ENCODE measurements around the gene OPA1.

OPA1 gene, protein sequence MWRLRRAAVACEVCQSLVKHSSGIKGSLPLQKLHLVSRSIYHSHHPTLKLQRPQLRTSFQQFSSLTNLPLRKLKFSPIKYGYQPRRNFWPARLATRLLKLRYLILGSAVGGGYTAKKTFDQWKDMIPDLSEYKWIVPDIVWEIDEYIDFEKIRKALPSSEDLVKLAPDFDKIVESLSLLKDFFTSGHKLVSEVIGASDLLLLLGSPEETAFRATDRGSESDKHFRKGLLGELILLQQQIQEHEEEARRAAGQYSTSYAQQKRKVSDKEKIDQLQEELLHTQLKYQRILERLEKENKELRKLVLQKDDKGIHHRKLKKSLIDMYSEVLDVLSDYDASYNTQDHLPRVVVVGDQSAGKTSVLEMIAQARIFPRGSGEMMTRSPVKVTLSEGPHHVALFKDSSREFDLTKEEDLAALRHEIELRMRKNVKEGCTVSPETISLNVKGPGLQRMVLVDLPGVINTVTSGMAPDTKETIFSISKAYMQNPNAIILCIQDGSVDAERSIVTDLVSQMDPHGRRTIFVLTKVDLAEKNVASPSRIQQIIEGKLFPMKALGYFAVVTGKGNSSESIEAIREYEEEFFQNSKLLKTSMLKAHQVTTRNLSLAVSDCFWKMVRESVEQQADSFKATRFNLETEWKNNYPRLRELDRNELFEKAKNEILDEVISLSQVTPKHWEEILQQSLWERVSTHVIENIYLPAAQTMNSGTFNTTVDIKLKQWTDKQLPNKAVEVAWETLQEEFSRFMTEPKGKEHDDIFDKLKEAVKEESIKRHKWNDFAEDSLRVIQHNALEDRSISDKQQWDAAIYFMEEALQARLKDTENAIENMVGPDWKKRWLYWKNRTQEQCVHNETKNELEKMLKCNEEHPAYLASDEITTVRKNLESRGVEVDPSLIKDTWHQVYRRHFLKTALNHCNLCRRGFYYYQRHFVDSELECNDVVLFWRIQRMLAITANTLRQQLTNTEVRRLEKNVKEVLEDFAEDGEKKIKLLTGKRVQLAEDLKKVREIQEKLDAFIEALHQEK

DNA sequence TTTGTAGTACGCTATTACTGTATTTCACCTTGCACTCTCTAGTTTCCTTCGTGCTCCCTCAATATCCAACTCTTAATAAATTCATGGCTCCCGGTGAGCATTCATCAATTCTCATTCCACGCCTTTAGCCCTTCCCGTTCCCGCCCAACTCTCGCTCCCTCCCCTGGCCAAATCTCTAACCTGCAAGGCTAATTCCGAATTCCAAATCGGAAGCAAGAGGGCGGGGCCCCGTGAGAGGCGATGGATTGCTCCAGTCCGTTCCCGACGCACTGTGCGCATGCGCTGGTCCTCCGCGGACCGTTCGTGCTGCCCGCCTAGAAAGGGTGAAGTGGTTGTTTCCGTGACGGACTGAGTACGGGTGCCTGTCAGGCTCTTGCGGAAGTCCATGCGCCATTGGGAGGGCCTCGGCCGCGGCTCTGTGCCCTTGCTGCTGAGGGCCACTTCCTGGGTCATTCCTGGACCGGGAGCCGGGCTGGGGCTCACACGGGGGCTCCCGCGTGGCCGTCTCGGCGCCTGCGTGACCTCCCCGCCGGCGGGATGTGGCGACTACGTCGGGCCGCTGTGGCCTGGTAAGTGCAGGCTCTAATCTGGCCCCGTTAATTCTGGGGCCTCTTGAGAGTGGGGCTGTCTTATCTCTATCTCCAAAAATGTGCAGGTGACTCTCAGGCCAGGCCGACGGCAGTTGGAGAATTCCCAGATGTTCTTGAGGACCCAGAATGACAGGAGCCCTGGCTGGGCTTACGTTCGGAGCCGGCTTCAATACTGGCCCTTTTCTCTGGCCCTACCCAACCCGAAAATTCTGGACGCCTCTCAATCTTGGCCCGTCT is at the start of gene OPA1:
TSS of gene OPA1 (plus strand) at position 368 of the 827 bp plus-strand sequence. CDS start at position 538, 170 bp downstream.
- Mint-ChIP-seq H3K36me3 (peaks cover 7% of the 10 kb centered on the region), H3K9me3 (no peaks in the 10 kb centered on the region), H3K27me3 (no peaks in the 10 kb centered on the region), H3K4me3 (peak within 1 kb of the TSS; percentile 98), H3K27ac (peak within 1 kb of the TSS; percentile 98), H3K4me1 (peaks cover 54% of the 10 kb centered on the region)

DNA sequence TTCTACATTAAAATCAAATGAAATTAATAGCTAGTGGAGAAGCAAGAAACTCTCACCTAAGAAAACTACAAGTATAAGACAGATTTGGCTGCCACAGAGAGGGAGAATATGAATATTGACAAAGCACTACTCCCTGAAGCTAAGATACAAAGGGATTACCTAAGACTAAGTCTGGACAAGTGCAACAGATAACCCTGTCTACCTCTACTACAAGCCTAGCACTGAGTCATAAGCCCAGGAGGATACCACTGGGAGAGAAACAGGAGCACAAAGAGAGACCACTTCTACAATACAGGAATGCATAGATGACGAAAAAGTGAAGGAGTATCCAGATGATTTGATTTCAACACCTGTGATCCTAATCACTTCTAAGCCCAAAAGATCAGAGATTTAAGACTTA is 48.7 kb upstream of the OPA1 start:
- Mint-ChIP-seq H3K36me3 (peaks cover 8% of the 10 kb centered on the region), H3K27me3 (no peaks in the 10 kb centered on the region)

DNA sequence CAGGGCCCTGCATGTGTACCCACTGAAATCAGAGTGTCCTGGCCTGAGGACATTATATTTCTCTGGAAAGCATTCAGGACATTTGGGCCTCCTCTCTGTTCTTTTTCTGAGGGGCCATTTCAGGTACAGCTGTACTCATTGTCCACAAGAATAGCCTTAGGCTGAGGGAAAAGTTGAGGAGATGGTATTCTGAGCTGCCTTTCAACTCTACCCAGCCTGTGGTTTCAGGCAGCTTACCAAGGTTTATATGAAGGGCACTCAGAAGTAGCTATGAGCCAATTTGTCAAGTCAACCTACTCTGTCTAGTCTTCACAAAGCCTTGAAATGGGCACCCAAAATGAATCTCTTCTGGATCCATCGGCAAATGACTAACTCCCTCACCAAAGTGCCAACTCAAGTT is 47.7 kb upstream of the OPA1 start:
- Mint-ChIP-seq H3K27ac (no peak overlapping the region), H3K9me3 (peaks cover 5% of the 10 kb centered on the region), H3K27me3 (no peaks in the 10 kb centered on the region), H3K4me1 (no peaks in the 10 kb centered on the region), H3K4me3 (no peak overlapping the region), H3K36me3 (peaks cover 8% of the 10 kb centered on the region)

More for the DNA sequence above, 48.7 kb upstream of the OPA1 start:
- H3K4me3 Mint-ChIP-seq, result no peak overlapping the region
- peaks cover 5% of the 10 kb centered on the region for H3K9me3 Mint-ChIP-seq
- no peaks in the 10 kb centered on the region for H3K4me1 Mint-ChIP-seq
- H3K27ac Mint-ChIP-seq, result no peak overlapping the region

DNA sequence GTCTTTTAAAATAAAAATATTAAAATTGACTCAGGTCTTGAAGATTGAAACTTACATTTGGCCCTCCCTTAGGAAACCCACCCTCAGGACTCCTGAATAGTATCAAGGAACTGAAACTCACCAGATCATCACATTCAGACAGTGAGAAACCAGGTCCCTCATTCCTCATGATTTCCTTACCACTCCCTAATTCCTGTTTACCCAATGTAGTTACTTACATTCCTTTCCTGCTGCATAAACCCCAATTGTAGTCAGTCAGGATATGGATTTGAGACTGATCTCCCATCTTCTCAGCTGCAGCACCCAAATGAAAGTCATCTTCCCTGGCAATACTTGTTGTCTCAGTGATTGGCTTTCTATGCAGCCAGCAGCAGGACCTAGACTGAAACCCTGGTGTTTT is 46.9 kb upstream of the OPA1 start:
- Mint-ChIP-seq H3K4me3 (no peak overlapping the region), H3K27ac (no peak overlapping the region), H3K27me3 (no peaks in the 10 kb centered on the region), H3K9me3 (peaks cover 5% of the 10 kb centered on the region), H3K4me1 (no peaks in the 10 kb centered on the region), H3K36me3 (peaks cover 8% of the 10 kb centered on the region)

DNA sequence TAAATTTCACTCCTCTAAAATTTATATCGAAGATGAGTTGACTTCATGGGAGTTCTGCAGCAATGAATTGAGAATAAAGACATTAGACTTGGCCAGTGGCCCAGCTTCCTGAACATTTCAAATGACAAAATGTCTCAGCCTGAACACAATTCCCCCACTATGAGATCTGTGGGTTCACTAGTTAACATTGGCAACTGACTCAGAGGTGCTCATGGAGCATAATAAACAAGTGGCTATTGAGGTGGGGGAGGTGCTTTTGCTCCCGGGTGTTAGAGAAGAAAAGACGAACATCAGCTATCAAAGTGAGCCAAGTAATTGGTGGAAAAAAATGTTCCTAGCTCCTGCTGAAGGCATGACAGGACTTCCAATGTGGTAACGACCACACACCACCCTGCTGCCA is 44.6 kb upstream of the OPA1 start:
- Mint-ChIP-seq H3K36me3 (peaks cover 8% of the 10 kb centered on the region), H3K27ac (no peak overlapping the region), H3K4me3 (no peak overlapping the region), H3K9me3 (peaks cover 5% of the 10 kb centered on the region), H3K4me1 (no peaks in the 10 kb centered on the region), H3K27me3 (no peaks in the 10 kb centered on the region)

DNA sequence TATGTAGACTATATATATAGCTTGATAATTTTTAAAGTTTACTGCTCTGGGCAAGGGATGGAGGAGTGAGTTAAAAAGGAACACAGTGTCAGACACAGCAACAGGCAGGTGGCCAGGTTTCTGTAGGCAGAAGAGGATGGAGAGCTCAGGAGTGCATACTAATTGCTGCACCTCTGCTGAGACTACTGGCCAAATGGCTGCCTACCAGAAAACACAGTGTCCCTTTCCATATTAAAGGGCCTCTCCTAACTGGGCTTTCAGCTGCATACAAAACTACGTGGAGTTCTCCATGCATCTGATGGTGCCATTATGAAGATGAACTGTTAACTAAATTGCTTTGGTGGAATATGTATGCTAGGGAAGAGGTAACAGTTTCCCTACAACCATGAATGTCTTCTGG is 40.1 kb upstream of the OPA1 start:
- H3K27me3 Mint-ChIP-seq, result no peaks in the 10 kb centered on the region
- H3K27ac Mint-ChIP-seq, result no peak overlapping the region
- H3K36me3 Mint-ChIP-seq, result peaks cover 2% of the 10 kb centered on the region
- no peaks in the 10 kb centered on the region for H3K9me3 Mint-ChIP-seq
- no peaks in the 10 kb centered on the region for H3K4me1 Mint-ChIP-seq
- H3K4me3 Mint-ChIP-seq, result no peak overlapping the region

DNA sequence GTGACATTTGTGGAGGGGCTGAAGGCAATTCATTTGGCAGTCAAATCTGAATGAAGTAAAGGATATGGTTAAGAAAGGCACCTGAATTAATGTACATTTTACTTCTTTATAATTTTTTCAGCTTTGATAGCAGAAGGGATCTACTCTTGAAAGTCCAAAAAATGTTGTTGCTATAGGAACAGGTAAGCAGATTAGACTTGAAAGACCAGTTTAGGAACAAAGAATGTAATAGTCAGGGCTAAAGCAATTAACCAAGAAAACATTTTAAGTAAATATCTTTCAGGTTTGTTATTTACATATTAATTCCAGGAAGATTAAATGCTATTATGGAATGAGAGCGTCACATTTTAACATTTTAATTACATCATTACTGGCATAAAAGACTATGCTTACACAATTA is 39.4 kb upstream of the OPA1 start:
- Mint-ChIP-seq H3K4me1 (no peaks in the 10 kb centered on the region), H3K27ac (no peak overlapping the region), H3K36me3 (peaks cover 2% of the 10 kb centered on the region), H3K4me3 (no peak overlapping the region), H3K9me3 (no peaks in the 10 kb centered on the region), H3K27me3 (no peaks in the 10 kb centered on the region)

DNA sequence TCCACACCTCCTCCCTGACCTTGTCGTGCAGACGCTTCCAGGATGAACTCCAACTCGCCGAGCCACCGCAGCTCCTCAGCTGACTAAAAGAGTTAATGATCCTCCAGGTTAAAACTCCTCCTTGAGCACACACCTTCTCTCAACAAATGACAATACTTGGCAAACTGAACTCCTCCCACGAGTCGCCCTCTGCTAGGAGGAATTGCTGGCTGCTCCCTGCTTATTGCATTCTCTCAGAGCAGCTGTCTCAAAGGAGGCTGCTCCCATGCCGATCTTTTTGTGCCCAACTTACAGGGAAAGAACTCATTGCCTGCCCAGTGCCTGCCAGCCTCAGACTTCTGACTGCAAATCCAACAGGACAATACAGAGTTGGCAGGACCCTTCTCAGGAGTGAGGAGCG is 38.2 kb upstream of the OPA1 start, which contains the start of gene ATP13A4:
TSS of gene ATP13A4 (minus strand) at position 85 of the 400 bp plus-strand sequence. CDS start 96 bp downstream, outside the sequence.
- Mint-ChIP-seq H3K4me1 (no peaks in the 10 kb centered on the region), H3K36me3 (peaks cover 2% of the 10 kb centered on the region), H3K9me3 (no peaks in the 10 kb centered on the region), H3K27me3 (no peaks in the 10 kb centered on the region), H3K27ac (no peak within 1 kb of the TSS), H3K4me3 (no peak within 1 kb of the TSS)

DNA sequence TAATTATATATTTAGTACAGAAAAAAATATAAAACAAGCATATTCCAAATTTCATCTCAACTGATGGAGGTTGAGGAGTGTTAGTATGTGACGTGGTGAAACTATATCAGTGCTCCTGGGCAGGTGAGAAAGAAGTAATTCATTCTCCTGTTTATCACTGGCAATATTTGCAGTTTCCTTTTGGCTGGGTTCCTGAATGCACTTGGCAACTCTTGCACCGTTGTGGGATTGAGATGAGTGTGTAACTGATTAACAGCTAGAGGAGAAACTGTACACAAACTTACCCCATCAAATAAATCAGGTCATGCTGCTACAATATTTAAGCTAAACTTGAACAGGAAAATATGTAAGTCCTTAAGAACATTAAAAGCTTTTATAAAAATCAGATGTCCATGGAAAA is 36.2 kb upstream of the OPA1 start:
- H3K27me3 Mint-ChIP-seq, result no peaks in the 10 kb centered on the region
- H3K4me3 Mint-ChIP-seq, result no peak overlapping the region
- no peaks in the 10 kb centered on the region for H3K9me3 Mint-ChIP-seq
- H3K27ac Mint-ChIP-seq, result no peak overlapping the region
- H3K36me3 Mint-ChIP-seq, result peaks cover 2% of the 10 kb centered on the region
- no peaks in the 10 kb centered on the region for H3K4me1 Mint-ChIP-seq

DNA sequence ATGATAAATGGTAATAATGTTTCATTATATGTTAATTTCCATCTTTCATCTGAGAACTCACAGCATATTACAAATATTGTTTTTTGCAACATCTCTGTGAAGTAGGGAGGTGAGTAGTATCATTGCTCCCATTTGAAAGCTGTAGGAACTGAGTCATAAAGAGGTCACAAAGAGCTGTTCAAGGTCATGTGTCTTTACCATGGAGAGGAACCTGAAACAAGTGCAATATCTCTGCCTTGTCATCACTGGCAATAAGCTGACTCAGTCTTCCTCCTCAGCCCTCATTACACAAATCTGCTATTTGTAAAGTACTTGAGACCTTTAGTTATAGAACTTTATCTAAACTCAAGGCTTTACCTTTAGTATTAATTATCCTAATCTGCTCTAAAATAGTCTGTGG is 33.9 kb upstream of the OPA1 start:
- Mint-ChIP-seq H3K27me3 (no peaks in the 10 kb centered on the region), H3K4me3 (no peak overlapping the region), H3K36me3 (peaks cover 2% of the 10 kb centered on the region), H3K9me3 (no peaks in the 10 kb centered on the region), H3K27ac (no peak overlapping the region), H3K4me1 (no peaks in the 10 kb centered on the region)

DNA sequence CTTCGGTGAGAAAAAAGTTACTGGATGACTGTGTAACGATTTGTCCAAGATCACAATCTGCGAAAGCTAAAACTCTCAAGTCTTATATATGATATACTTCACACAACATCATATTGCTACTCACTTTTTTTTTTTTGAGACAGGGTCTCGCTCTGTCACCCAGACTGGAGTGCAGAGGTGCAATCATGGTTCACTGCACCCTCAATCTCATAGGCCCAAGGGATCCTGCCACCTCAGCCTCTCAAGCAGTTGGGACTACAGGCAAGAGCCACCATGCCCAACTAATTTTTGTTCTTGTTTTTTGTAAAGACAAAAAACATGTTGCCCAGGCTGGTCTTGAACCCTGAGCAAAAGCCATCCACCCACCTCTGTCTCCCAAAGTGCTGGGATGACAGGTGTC is 32.9 kb upstream of the OPA1 start:
- Mint-ChIP-seq H3K4me1 (no peaks in the 10 kb centered on the region), H3K36me3 (peaks cover 2% of the 10 kb centered on the region), H3K27me3 (no peaks in the 10 kb centered on the region), H3K27ac (no peak overlapping the region), H3K9me3 (no peaks in the 10 kb centered on the region), H3K4me3 (no peak overlapping the region)

DNA sequence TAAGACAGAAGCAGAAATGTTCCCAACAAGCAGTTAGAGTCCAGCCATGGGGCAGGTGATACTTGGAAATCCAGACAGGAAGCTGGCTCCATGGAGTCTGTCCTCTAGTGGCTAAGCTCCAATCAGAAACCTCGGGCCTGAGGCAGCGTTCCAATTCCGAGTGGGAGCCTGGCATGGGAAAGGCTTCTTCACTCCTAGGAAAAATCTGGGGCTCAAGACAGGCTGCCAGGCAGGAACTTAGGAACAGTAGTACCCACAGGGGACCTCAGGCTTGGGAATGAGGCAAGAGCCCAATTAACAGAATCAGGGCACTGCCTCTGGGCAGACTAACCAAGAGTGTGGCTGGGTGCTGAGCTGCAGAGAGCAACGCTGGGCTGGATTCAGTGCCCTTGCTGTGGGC is 32.1 kb upstream of the OPA1 start:
- Mint-ChIP-seq H3K27me3 (no peaks in the 10 kb centered on the region), H3K4me1 (no peaks in the 10 kb centered on the region), H3K4me3 (no peak overlapping the region), H3K36me3 (peaks cover 2% of the 10 kb centered on the region), H3K9me3 (no peaks in the 10 kb centered on the region), H3K27ac (no peak overlapping the region)

DNA sequence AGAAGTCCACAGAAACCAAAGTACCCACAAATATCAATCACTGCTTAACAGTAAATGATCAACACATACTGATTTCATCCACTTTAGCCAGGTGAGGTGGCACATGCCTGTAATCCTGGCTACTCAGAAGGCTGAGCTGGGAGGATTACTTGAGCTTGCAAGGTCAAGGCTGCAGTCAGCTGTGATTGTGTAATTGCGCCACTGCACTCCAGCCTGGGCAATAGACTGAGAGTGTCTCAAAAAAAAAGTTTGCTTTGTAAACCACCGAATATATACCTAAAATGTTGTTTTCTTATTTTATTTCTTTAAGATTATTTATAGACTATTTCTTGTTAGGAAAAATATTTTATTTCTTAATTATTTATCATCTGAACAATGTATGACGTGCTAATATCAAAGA is 29.6 kb upstream of the OPA1 start:
- no peaks in the 10 kb centered on the region for H3K9me3 Mint-ChIP-seq
- H3K4me1 Mint-ChIP-seq, result no peaks in the 10 kb centered on the region
- H3K36me3 Mint-ChIP-seq, result no peaks in the 10 kb centered on the region
- no peak overlapping the region for H3K4me3 Mint-ChIP-seq
- H3K27ac Mint-ChIP-seq, result no peak overlapping the region
- no peaks in the 10 kb centered on the region for H3K27me3 Mint-ChIP-seq

DNA sequence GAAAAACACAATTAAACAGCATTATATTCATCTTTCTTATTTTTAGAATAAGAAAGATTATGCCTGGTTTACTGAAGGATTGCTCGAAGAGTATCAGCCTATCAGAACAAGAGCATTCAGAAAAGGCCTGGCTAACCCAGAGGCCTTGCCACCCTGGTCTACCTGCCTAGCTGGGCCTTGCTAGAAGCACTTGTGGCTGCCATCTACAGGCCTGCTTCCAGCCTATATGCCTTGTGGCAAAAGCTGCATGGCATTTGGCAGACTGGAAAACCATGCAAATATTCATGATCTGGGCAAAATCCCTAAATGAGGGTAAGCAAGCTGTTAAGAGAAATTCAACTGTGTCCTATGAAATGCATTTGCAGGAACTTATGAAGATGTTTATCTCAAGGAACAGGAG is 29.0 kb upstream of the OPA1 start:
- no peak overlapping the region for H3K27ac Mint-ChIP-seq
- H3K4me1 Mint-ChIP-seq, result no peaks in the 10 kb centered on the region
- no peaks in the 10 kb centered on the region for H3K36me3 Mint-ChIP-seq
- H3K9me3 Mint-ChIP-seq, result no peaks in the 10 kb centered on the region
- H3K27me3 Mint-ChIP-seq, result no peaks in the 10 kb centered on the region
- H3K4me3 Mint-ChIP-seq, result no peak overlapping the region

DNA sequence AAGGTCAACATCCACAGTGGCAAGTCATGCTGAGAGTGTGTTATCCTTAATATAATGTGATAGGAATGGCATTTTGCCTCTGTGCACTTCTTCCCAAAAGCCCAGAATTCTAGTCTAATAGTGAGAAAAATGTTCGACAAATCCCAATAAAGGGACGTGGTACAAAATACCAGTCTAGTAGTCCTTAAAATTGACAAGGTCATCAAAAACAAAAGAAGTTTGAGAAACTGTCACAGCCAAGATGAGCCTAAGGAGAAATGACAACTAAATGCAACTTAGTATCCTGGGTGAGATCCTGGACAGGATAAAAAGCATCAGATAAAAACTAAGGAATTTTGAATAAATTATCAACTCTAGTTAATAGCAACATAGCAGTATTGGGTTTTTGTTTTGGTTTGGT is 23.9 kb upstream of the OPA1 start:
- no peak overlapping the region for H3K27ac Mint-ChIP-seq
- no peaks in the 10 kb centered on the region for H3K36me3 Mint-ChIP-seq
- no peaks in the 10 kb centered on the region for H3K4me1 Mint-ChIP-seq
- no peak overlapping the region for H3K4me3 Mint-ChIP-seq
- no peaks in the 10 kb centered on the region for H3K9me3 Mint-ChIP-seq
- no peaks in the 10 kb centered on the region for H3K27me3 Mint-ChIP-seq

Measured in activated naive CD4-positive, alpha-beta T cell treated with anti-CD3 and anti-CD28 coated beads, Interleukin-2, amount 50 U/mL, for 24 hours (primary cell).